ENCODE results near the gene ABCG2. TPM values are rescaled to one million over a fixed set of nuclear protein-coding genes. Genes with fewer than 3 reads are reported as not detected.

The ABCG2 gene
- total and polyA plus RNA-seq, 2 of the 8 experiments (the other 6 are each of a cell fraction or from before 2014, with no cell fraction given): 2.4 to 4.6 TPM

GRCh38 chr4:88059766-88060165, 98.7 kb downstream of the ABCG2 start (continued):
- TF ChIP-seq BCL11A (IDR thresholded peaks at IDR 0.05; ENCODE audit: low read depth in 2 of 2, low read length in 2 of 2) (no peak), JUND (IDR thresholded peaks at IDR 0.05; ENCODE audit: low read length) (no peak), KDM4A (IDR thresholded peaks at IDR 0.05; ENCODE audit: low read depth, low read length, severe bottlenecking) (no peak), RNF2 (IDR thresholded peaks at IDR 0.05; ENCODE audit: borderline replicate concordance, low read depth, low read length, missing control alignments, poor library complexity, severe bottlenecking) (no peak), RFX5 (IDR thresholded peaks at IDR 0.05; ENCODE audit: borderline replicate concordance, low read depth, low read length) (no peak), KDM5A (IDR thresholded peaks at IDR 0.05; ENCODE audit: low read length) (no peak), MAFK (IDR thresholded peaks at IDR 0.05; ENCODE audit: low read depth, low read length) (no peak)
